GM18526 (cell line): ENCODE measurements around the gene HYOU1.

Source experiments
- POLR2A ChIP-seq: IDR thresholded peaks from 3 replicates; pipeline ENCODE4 v1.6.1; 2011; ENCODE audit not compliant: insufficient read length; ENCODE audit errors: extremely low read depth

HYOU1 gene

GRCh38 chr11:119018074-119018938 lies 38.7 kb downstream of the HYOU1 start, which contains the start of the genes RPS25 and TRAPPC4:
RPS25 (minus strand) TSS chr11:119018343; CDS start chr11:119018284, 59 bp downstream.
TRAPPC4 (plus strand) TSS chr11:119018766; CDS start chr11:119018796, 30 bp downstream.
- TF ChIP-seq POLR2A: peak; percentile 88

- TF ChIP-seq POLR2A: no peak
Measured at GRCh38 chr11:119016216-119017009, 40.6 kb downstream of the HYOU1 start.

GRCh38 chr11:119015054-119015611 lies 41.9 kb downstream of the HYOU1 start:
- TF ChIP-seq POLR2A: no peak

- TF ChIP-seq POLR2A: peak; percentile 12
Measured at GRCh38 chr11:119014209-119014924, 42.6 kb downstream of the HYOU1 start.

- no peak for TF ChIP-seq POLR2A
Measured at GRCh38 chr11:119012629-119013170, 44.3 kb downstream of the HYOU1 start.

GRCh38 chr11:119011476-119012053 lies 45.4 kb downstream of the HYOU1 start:
- TF ChIP-seq POLR2A: no peak

DNA sequence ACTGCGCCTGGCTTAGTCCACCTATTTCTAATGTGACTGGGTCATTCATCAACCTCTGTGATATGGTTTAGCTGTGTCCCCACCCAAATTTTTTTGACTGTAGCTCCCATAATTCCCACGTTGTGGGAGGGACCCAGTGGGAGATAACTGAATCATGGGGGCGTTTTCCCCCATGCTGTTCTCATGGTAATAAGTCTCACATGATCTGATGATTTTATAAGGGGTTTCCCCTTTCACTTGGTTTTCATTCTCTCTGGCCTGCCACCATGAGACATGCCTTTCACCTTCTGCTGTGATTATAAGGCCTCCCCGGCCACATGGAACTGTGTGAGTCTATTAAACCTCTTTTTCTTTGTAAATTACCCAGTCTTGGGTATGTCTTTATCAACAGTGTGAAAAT lies 50.3 kb downstream of the HYOU1 start:
- TF ChIP-seq POLR2A: no peak

DNA sequence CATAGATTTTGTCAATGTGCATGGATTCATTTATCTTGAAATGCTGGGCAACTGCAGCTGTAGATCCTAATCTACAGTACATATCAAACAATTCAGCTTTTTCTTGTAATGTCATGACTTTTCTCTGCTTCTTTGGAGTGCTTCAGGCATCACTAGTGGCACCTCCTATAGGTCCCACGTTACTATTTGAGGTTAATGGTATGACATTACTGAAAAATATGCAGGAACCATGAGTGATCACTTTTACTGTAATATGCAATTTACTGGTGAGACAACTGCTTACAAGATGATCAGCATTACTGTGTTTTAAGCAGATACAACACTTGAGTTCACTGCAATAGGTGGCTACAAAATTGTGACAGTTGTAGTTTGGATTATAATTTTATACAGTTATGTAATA lies 56.1 kb downstream of the HYOU1 start:
- no peak for TF ChIP-seq POLR2A

GRCh38 chr11:118998822-118999221 lies 58.2 kb downstream of the HYOU1 start:
- no peak for TF ChIP-seq POLR2A

DNA sequence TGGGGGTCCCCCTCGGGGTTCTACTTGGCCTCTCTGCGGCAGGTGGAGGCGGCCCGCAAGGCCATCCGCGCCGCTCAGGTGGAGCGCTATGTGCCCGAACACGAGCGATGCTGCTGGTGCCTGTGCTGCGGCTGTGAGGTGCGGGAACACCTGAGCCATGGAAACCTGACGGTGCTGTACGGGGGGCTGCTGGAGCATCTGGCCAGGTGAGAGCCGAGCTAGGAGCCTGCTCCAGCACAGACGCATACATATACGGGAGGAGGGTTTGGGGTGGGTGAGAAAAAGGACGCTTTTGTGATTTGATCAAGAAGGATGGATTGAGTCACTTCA lies 58.7 kb downstream of the HYOU1 start:
- TF ChIP-seq POLR2A: no peak

GRCh38 chr11:118997627-118998387 lies 59.2 kb downstream of the HYOU1 start, which contains the start of gene CENATAC:
CENATAC (plus strand) TSS chr11:118998138; CDS start chr11:118998198, 60 bp downstream.
- peak; percentile 94 for TF ChIP-seq POLR2A

GRCh38 chr11:118996926-118997626 lies 59.9 kb downstream of the HYOU1 start:
- no peak for TF ChIP-seq POLR2A
